HepG2 (cell line): ENCODE measurements around the gene POLR1G. TPM values are rescaled to one million over a fixed set of nuclear protein-coding genes. Genes with fewer than 3 reads are reported as not detected.

Experiments
- CREM ChIP-seq, 2 experiments: sonication (generic) in 1 of 2; formaldehyde crosslinking in 1 of 2; IDR thresholded peaks; 2 replicates each; pipeline versions ENCODE4 v1.4.0 to v1.6.1; 2016 to 2020; ENCODE audit warnings: antibody characterized with exemption in 1 of 2, mild to moderate bottlenecking in 1 of 2, missing genetic modification reagents in 1 of 2
- MEIS1 ChIP-seq: sonication (generic); formaldehyde crosslinking; IDR thresholded peaks from 2 replicates; pipeline ENCODE4 v1.9.0; 2021; ENCODE audit warnings: mild to moderate bottlenecking, missing genetic modification reagents, moderate library complexity, borderline replicate concordance
- REPIN1 ChIP-seq: sonication (generic); formaldehyde crosslinking; IDR thresholded peaks from 2 replicates; pipeline ENCODE4 v1.8.0; 2022; ENCODE audit warnings: missing genetic modification reagents, low read depth, mild to moderate bottlenecking, borderline replicate concordance
- TCF12 ChIP-seq, 2 experiments: fragments of 450-650 bp in 1 of 2; sonication (generic) in 1 of 2; formaldehyde crosslinking in 1 of 2; IDR thresholded peaks; 2 replicates each; pipeline versions ENCODE4 v1.6.1 to v1.8.0; 2017 to 2022; ENCODE audit warnings: antibody characterized with exemption in 1 of 2, mild to moderate bottlenecking in 1 of 2, missing genetic modification reagents in 1 of 2, moderate library complexity in 1 of 2
- ZMYM3 ChIP-seq: sonication (generic); formaldehyde crosslinking; IDR thresholded peaks from 2 replicates; pipeline ENCODE4 v1.5.1; 2020; ENCODE audit warnings: mild to moderate bottlenecking, missing genetic modification reagents
- ZNF343 ChIP-seq: sonication (generic); formaldehyde crosslinking; IDR thresholded peaks from 2 replicates; pipeline ENCODE4 v1.4.0; 2020; ENCODE audit warnings: mild to moderate bottlenecking, missing genetic modification reagents
- ZNF572 ChIP-seq: sonication (generic); formaldehyde crosslinking; IDR thresholded peaks from 2 replicates; pipeline ENCODE4 v1.5.1; 2020; ENCODE audit warnings: mild to moderate bottlenecking, missing genetic modification reagents
- ZNF672 ChIP-seq: sonication (generic); formaldehyde crosslinking; IDR thresholded peaks from 2 replicates; pipeline ENCODE4 v1.8.1; 2022; ENCODE audit warnings: missing genetic modification reagents
- ZNF709 ChIP-seq: sonication (generic); formaldehyde crosslinking; IDR thresholded peaks from 2 replicates; pipeline ENCODE4 v1.5.0; 2020; ENCODE audit warnings: mild to moderate bottlenecking, missing genetic modification reagents
- polyA plus RNA-seq, 8 experiments: library from polyadenylated mRNA; depleted of rRNA in 3 of 8; stranded (reverse) in 7 of 8; unstranded in 1 of 8; fragments of >200 nt; fragmentation: Illumina TruSeq in 4 of 8; extraction: Trizol in 4 of 8; gene quantifications; 2 replicates each; pipeline versions ENCODE4 v1.2.1 to v1.2.3, GENCODE V29; 2011 to 2016; ENCODE audit warnings: low read depth in 4 of 8, missing spikeins in 1 of 8, mixed read lengths in 1 of 8; ENCODE audit not compliant: insufficient read depth in 1 of 8
- total RNA-seq, 5 experiments: library from RNA; depleted of rRNA; stranded (reverse); fragments of >200 nt; fragmentation: Illumina TruSeq; extraction: Trizol; gene quantifications; 2 replicates each; pipeline ENCODE4 v1.2.3, GENCODE V29; 2016; ENCODE audit warnings: low read depth in 1 of 5
- TF ChIP-seq, protein P1 (sequence below): sonication (generic); formaldehyde crosslinking; IDR thresholded peaks from 2 replicates; pipeline ENCODE4 v1.8.1; 2022; ENCODE audit warnings: mild to moderate bottlenecking, missing genetic modification reagents
- TF ChIP-seq, protein P2 (sequence below): sonication (generic); formaldehyde crosslinking; IDR thresholded peaks from 2 replicates; pipeline ENCODE4 v1.8.0; 2022; ENCODE audit warnings: mild to moderate bottlenecking, missing genetic modification reagents, borderline replicate concordance
- TF ChIP-seq, protein P3 (sequence below): sonication (generic); formaldehyde crosslinking; IDR thresholded peaks from 2 replicates; pipeline ENCODE4 v1.8.1; 2023; ENCODE audit warnings: mild to moderate bottlenecking, missing genetic modification reagents
- TF ChIP-seq, protein P4 (sequence below): IDR thresholded peaks from 2 replicates; pipeline ENCODE4 v1.6.1; 2016
- TF ChIP-seq, protein P5 (sequence below): fragments of 450-650 bp; IDR thresholded peaks from 2 replicates; pipeline ENCODE4 v1.6.1; 2016

The POLR1G gene
- total and polyA plus RNA-seq, 2 of the 13 experiments (the other 11 are each of a cell fraction or from before 2014, with no cell fraction given): 3.5 to 20.8 TPM

DNA sequence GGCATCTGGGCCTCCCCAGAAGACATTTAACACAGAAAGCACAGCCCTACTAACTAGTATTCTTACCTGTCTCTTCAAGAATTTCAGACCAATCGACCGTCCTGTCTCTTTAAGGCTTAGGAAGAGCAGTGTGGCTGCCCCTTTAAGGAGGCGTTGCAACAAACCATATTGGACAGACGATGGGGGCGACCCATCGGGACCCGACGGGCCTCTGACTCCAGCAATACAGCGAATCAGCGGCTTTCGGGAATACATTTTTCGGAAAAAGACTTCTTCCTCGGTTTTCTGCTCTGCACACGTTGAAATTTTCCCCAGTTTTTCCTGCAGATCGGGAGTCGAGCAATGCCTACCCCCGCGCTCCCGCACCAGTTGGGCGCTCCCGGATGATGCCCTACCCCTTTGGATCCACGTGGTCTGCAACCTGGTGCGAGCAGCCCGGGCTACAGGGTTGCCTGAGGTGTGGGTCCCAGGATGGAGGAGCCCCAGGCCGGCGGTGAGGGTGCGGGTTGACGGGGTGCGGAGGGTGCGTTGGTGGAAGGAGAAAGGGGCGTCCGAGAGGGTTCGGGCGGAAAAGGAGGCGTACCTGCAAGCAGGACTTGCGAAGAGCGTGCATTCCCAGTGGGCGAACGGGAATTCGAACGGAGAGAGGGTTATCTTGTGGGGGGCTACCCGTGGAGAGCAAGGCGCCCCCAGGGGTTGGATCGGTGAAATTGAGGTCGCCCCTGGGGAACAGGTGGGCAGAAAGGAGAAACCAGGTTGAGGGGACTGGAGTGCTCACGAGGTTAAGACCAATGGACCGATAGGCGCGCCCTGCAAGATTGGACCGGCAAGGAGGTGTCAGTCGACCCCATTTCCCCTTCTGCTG lies at the start of gene POLR1G (continued):
- TF ChIP-seq TCF12 (IDR thresholded peaks at IDR 0.05) (no peak), TCF12 (CRISPR knock-in tag; IDR thresholded peaks at IDR 0.05) (0 out of 2 replicates have a peak, but pooled peaks have one; percentile 45), ZNF709 (CRISPR knock-in tag) (0 out of 2 replicates have a peak, but pooled peaks have one; percentile 38), ZNF343 (CRISPR knock-in tag) (peak; percentile 76; the same call in 1 of the 2 replicates), ZMYM3 (CRISPR knock-in tag) (peak; percentile 31; the same call in 1 of the 2 replicates), MEIS1 (CRISPR knock-in tag) (no peak; the same call in 1 of the 2 replicates), ZNF572 (CRISPR knock-in tag) (0 out of 2 replicates have a peak, but pooled peaks have one; percentile 75), ZNF672 (CRISPR knock-in tag) (no peak), CREM (IDR thresholded peaks at IDR 0.05) (peak; percentile 76), CREM (CRISPR knock-in tag; IDR thresholded peaks at IDR 0.05) (no peak), REPIN1 (CRISPR knock-in tag) (peak; percentile 42; the same call in 1 of the 2 replicates)
- TF ChIP-seq, protein P1, sequence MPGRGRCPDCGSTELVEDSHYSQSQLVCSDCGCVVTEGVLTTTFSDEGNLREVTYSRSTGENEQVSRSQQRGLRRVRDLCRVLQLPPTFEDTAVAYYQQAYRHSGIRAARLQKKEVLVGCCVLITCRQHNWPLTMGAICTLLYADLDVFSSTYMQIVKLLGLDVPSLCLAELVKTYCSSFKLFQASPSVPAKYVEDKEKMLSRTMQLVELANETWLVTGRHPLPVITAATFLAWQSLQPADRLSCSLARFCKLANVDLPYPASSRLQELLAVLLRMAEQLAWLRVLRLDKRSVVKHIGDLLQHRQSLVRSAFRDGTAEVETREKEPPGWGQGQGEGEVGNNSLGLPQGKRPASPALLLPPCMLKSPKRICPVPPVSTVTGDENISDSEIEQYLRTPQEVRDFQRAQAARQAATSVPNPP: 0 out of 2 replicates have a peak, but pooled peaks have one; percentile 41
- TF ChIP-seq, protein P2, sequence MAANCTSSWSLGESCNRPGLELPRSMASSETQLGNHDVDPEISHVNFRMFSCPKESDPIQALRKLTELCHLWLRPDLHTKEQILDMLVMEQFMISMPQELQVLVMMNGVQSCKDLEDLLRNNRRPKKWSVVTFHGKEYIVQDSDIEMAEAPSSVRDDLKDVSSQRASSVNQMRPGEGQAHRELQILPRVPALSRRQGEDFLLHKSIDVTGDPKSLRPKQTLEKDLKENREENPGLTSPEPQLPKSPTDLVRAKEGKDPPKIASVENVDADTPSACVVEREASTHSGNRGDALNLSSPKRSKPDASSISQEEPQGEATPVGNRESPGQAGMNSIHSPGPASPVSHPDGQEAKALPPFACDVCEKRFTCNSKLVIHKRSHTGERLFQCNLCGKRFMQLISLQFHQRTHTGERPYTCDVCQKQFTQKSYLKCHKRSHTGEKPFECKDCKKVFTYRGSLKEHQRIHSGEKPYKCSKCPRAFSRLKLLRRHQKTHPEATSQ: 0 out of 2 replicates have a peak, but pooled peaks have one; percentile 26
- TF ChIP-seq, protein P3, sequence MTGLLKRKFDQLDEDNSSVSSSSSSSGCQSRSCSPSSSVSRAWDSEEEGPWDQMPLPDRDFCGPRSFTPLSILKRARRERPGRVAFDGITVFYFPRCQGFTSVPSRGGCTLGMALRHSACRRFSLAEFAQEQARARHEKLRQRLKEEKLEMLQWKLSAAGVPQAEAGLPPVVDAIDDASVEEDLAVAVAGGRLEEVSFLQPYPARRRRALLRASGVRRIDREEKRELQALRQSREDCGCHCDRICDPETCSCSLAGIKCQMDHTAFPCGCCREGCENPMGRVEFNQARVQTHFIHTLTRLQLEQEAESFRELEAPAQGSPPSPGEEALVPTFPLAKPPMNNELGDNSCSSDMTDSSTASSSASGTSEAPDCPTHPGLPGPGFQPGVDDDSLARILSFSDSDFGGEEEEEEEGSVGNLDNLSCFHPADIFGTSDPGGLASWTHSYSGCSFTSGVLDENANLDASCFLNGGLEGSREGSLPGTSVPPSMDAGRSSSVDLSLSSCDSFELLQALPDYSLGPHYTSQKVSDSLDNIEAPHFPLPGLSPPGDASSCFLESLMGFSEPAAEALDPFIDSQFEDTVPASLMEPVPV: 0 out of 2 replicates have a peak, but pooled peaks have one; percentile 59
- TF ChIP-seq, protein P4, sequence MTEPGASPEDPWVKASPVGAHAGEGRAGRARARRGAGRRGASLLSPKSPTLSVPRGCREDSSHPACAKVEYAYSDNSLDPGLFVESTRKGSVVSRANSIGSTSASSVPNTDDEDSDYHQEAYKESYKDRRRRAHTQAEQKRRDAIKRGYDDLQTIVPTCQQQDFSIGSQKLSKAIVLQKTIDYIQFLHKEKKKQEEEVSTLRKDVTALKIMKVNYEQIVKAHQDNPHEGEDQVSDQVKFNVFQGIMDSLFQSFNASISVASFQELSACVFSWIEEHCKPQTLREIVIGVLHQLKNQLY (CRISPR knock-in tag): 0 out of 2 replicates have a peak, but pooled peaks have one; percentile 10
- TF ChIP-seq, protein P5, sequence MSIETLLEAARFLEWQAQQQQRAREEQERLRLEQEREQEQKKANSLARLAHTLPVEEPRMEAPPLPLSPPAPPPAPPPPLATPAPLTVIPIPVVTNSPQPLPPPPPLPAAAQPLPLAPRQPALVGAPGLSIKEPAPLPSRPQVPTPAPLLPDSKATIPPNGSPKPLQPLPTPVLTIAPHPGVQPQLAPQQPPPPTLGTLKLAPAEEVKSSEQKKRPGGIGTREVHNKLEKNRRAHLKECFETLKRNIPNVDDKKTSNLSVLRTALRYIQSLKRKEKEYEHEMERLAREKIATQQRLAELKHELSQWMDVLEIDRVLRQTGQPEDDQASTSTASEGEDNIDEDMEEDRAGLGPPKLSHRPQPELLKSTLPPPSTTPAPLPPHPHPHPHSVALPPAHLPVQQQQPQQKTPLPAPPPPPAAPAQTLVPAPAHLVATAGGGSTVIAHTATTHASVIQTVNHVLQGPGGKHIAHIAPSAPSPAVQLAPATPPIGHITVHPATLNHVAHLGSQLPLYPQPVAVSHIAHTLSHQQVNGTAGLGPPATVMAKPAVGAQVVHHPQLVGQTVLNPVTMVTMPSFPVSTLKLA: peak; percentile 87
